Brain pericyte (primary cell): Measurements from ENCODE around the gene URM1.
"Not testable (repeated sequence)": the region's sequence is repeated elsewhere in the genome, so short reads cannot be mapped to it uniquely, and the experiment has no call there.

Experiments used
- DNase-seq: peaks from one replicate; pipeline ENCODE4 v3.0.0-alpha.2; 2012; ENCODE audit warnings: low read depth, low spot score

The URM1 gene

DNA sequence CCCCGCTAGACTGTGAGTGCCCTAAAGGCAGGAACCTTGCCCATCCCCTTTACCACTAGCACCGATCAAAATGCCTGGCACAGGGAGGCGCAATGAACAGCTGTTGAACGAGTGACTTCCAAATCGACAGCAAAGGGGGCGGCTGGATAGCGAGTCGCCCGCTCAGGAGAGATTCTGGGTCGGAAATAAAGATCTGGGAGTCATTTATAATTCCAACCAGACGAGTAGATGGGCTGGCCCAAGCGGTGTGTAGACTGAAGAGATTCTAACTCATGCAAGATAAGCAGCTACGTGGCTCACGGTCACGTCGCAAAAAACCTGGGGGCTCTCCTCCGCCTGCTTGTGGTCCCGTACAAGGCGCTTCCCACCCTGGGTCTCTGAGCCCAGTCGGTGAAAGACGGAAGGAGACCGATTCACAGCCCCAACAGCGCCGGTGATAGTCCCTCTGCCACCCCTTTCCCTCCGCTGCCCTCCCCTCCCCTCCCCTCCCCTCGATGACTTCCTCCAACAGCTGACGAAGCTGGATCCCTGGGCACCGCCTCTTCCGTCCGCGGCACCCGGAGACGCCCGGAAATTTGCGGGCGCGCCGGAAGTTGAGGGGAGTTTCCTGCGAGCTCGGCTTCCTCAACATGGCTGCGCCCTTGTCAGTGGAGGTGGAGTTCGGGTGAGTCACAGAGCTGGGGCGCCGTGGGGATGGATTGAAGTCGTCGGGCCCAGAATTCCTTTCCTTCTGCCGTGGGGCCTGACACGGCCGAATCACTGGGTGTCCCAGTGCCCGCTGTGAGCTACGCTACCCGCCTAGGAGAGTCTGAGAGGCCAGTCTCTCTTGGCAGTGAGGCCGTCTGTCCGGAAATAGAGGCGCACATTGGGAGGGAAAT lies at the start of gene URM1:
URM1 (plus strand) TSS at position 623 of the 878 bp plus-strand sequence; CDS start at position 630, 7 bp downstream.
- DNase-seq = peak; percentile 84

DNA sequence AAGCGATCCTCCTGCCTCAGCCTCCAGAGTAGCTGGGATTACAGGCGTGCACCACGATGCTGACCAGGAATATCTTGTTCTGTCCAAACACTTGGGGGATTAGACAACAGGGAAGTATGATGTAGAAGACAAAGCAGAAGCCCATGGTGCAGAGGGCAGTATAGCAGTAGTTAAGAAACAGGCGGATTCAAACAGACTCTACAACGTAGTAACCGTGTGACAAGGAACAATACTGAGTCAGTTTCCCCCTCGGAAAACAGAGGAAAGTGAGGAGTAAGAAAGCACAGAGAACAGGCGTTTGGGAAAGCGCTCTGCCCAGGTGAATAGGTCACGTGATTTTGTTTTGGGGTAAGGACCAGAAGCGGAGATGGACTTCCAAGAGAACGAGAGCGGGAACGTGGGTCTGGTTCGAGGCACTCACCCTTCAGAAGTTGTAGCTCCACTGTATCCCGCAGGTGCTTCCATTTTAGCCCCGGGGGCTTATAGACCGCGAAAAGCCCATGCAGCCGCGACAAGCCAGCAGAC lies 49.2 kb upstream of the URM1 start:
- no peak for DNase-seq

DNA sequence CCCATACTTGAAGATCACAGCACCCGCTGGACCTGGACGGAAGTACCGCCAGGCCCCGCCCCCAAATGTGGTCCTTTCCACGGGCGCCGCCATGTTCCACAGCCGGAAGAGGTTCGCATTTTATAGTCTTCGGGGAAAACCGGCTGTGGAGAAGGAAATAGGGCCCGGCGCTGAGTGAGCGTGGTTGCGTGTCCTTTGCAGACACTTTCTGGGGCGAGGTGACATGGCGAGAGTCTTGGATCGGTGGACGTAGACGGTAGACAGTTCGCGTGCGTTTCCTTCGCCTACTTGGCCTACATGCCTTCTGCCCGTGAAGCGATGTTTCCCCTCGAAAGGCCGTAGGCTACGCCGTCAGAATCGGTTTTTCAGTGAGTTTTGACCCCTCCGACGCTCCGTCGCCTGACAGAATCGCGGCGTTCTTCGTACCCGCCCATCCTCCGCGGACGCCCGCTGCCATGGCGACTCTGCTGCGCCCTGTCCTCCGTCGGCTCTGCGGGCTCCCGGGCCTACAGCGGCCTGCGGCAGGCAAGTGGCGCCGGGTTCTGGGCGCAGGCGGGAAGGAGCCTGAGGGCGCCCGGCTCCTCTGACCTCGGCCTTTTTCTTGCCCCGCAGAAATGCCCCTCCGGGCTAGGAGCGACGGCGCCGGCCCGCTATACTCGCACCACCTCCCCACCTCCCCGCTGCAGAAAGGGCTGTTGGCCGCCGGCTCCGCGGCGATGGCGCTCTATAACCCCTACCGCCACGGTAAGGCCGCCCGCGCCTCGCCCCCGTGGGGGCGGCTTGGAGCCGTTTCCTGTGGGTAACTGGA lies 48.6 kb upstream of the URM1 start, which contains the start of the genes COQ4 and TRUB2:
COQ4 (plus strand) TSS at position 436 of the 808 bp plus-strand sequence; CDS start at position 456, 20 bp downstream.
TRUB2 (minus strand) TSS at position 44 of the 808 bp plus-strand sequence; CDS start at position 5, 39 bp downstream.
- DNase-seq = peak; percentile 93

DNA sequence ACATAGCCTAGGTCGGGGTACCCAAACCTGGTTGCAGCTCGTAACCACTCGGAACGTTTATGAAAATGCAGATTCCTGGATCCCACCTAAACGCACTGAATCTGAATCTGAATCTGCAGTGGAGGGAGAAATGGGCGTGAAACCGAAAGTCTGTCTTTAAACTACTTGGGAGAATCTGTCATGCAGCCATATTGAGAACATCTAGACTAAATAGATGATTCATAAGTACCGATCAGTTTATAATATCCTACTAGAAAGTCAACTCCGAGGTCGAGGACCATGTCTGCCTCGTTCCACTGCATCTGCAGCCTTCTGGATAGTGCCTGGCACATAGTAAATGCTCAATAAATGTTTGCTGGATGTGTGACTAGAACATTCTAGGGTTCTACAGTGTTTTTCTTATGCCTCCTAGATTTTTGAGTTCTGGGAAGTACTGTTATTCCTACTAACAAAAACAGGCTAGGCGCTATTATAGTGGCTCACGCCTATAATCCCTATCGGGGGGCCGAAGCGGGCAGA lies 47.9 kb upstream of the URM1 start:
- no peak for DNase-seq

DNA sequence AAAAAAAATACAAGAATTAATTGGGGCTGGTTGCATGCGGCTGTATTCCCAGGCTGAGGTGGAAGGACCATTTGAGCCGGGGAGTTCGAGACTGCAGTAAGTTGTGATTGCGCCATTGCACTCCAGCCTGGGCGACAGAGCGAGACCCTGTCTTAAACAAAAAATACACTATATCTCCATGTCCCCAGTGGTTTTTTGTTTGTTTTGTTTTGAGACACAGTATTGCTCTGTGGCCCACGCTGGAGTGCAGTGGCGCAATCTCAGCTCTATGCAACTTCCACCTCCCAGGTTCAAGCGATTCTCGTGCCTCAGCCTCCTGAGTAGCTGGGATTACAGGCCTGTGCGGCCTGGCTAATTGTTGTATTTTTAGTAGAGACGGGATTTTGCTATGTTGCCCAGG lies 47.4 kb upstream of the URM1 start:
- DNase-seq = no peak

DNA sequence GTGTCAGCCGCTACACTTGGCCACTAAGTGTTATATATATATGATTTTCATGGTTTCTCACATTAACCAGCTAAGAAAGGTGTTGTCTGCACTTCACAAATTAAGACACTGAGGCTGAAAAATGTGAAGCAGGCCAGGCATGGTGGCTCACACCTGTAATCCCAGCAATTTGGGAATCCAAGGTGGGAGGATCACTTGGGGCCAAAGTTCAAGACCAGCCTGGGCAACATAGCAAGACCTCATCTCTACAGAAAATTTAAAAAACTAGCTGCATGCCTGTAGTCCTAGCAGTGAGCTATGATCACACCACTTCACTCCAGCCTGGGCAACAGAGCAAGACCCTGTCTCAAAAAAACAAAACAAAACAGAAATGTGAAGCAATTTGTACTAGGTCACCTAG lies 46.8 kb upstream of the URM1 start:
- no peak for DNase-seq

DNA sequence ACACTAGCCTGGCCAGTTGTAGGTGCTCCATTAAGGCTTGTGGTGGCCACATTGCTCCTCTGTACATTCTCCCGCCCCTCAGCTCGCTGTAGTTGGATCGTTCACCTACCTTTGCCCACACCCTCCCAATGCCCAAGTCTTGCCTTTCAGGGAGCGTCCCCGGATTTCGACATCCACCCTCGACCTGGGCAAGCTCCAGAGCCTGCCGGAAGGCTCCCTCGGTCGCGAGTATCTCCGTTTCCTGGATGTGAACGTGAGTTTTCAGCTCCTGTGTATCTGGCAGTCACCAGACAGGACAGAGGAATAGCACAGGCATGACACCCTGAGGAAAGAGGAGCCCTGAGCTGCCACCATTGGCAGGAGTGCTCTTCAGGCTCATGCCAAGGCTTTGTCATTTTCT lies 45.5 kb upstream of the URM1 start:
- DNase-seq = no peak

DNA sequence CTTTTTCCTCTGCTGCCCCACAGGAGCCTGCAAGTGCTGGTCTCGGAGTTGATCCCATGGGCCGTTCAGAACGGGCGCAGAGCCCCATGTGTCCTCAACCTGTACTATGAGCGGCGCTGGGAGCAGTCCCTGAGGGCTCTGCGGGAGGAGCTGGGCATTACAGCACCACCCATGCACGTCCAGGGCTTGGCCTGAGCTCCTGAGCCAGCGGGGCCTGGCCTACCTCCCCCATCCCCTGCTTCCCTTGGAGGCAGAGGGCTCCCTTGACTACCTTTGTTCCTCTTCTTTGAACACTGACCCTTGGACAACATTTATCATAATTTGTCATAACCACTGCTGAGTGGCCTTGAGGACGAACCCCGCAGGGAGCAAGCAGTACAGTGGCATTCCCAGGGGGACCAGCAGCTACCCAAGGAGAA lies 37.7 kb upstream of the URM1 start:
- DNase-seq = no peak

DNA sequence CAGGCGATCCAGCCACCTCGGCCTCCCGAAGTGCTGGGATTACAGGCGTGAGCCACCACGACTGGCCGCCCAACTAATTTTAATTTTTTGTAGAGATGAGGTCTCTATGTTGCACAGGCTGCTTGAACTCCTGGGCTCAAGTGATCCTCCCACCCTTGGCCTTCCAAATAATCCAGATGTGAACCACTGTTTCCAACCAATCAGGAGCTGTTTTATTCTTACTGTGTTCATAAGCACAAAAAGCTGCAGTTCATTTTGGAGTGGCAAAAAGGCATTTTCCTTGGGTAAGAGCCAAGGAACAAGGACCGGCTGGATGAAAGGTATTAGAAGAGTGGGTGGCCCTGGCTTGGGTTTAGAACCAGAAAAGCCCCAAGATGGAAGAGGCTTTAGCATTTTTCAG lies 36.0 kb upstream of the URM1 start:
- DNase-seq = no peak

DNA sequence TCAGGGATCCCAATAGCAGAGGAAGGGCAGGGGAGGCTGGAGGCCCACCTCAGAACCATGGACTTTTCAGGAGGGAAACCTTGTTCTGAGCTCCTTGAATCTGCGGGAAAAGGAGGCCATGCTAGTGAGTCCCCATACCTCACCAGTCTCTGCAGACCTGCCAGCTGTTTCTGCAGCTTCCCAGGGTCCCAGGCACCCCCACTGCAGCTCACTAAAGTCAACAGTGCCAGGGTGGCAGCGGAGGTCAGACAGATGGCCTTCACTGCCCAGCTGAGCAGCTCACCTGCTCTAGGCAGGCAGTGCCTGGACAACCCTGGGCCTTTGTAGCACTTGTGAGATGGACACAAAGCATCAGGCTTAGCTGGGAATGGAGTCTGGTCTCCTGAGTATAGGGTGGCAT lies 35.3 kb upstream of the URM1 start:
- no peak for DNase-seq

DNA sequence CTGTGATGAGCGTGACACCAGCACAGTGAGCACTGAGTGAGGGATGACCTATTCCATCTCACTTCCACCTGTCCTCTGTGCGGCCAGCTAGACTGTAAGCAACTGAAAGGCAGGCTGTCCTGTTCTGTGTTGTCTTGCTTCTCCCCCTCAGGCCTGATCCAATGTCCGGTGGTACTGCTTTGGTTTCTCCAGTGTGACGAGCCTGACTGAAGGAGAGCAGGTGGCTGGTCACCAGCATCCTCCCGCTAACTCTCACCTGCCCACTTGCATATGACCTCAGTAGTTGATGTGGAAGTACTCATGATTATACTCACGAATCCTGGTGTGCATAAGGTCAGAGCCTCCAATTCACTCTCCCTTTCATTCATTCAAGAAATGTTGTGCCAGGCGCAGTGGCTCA lies 33.2 kb upstream of the URM1 start:
- DNase-seq = no peak

DNA sequence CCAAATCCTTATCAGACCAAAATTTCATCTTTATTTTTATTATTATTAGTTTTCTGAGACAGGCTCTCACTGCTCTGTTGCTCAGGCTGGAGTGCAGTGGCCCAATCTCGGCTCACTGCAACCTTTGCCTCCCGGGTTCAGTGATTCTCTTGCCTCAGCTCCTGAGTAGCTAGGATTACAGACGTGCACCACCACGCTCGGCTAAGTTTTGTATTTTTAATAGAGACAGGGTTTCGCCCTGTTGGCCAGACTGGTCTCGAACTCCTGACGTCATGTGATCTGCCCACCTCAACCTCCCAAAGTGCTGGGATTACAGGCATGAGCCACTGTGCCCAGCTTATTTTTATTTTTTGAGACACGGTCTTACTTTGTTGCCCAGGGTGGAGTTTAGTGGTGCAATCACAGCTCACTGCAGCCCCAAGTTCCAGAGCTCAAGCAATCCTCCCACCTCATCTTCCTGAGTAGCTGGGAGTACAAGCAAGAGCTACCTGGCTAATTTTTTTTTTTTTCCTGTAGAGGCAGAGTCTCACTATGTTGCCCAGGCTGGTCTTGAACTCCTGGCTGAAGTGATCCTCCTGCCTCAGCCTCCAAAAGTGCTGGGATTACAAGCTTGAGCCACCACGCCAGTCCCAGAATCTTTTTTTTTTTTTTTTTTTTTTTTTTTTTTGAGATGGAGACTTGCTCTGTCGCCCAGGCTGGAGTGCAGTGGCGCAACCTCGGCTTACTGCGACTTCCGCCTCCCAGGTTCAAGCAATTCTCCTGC lies 32.1 kb upstream of the URM1 start:
- DNase-seq = not testable (repeated sequence)

DNA sequence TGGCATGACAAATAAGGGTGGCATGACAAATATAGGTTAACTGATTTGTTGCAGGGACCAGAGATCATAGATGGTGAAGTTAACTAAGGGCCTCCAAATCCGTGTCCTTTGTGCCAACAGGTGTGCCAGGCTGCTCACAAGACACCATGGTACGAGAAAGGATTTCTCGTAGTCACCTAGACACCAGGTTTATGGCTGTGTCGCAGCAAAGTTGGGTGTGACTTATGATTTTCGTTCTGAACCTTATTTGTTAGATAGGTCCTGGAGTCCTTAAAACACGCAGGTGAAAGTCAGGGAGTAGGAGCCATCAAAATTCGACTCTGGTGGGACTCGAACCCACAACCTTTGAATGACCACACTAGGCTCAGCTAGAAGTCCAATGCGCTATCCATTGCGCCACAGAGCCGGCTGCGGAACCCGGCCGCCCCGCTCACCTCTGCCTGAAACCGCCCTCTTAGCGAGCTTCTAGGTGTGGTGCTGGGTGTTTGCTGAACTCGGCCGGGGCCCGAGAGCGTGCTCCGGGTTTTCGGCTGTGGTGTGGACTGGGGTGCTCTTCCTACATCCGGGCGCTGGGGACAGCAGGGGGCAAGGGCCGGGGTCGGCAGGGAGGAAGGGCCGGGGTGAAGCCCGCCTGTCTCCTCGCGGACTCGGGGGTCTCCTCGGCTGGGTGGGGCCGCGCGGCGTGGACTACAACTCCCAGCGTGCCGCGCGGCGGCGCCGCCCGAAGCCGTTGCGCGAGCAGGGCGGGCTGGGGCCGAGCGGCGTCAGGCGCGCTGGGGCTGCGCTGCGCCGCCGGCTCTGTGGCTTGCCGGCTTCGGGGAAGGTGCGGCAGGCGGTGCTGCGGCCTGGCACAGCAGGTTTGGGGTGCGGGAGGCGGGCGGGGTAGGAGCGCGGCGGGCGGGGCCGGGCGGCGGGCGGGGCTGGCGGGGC lies 31.1 kb upstream of the URM1 start, which contains the start of gene SLC27A4:
SLC27A4 (plus strand) TSS at position 767 of the 930 bp plus-strand sequence. CDS start 2,606 bp downstream, outside the sequence.
- DNase-seq = no peak

DNA sequence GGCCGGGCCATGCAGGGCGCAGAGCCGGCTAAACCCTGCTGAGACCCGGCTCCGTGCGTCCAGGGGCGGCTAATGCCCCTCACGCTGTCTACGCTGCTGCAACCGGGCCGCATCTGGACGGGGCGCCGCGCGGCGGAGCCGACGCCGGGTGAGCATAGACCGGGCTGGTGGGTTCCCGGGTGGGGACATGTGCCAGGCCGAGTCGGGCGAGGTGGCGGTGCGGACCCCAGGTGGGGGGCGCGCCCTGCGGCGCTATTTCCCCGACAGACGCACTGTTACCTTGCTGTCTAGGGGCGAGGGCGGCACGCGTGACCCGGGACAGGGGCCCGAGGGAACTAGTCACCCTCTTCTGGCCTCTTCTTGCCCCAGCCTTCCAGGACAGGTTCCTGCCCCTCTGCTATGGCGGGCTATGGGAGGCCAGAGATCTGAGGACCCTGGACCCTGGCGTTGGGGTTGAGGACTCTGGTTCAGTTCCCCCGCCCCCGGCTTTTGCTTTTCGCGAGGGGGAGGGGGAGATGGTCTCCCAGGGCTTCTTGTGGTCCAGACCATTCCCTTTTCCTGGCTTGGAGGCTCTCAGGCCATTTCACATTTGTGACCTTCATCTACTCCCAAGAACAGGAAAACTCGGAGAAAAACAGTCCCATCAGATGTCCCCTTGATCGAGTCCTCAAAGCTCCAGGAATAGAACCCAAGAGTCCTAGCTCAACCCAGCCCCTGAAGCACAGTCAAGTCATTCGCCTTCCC lies 30.3 kb upstream of the URM1 start:
- DNase-seq = no peak

DNA sequence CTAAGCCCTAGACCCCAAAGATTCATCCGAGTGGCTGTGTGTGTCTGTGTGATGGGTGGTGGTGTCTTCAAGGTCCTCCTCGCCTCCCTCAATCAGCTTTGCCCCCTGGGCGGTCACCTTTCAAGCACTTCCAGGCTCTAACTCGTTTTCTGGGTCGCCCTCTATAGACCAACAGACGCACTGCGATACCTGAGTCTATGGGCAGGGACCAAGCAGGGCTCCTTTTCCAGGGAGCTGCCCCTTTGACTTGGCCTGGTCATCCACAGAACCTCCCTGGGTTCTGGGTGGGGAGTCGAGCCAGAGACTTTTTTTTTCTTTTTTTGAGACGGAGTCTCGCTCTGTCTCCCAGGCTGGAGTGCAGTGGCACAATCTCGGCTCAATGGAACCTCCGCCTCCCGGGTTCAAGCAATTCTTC lies 29.7 kb upstream of the URM1 start:
- DNase-seq = no peak

DNA sequence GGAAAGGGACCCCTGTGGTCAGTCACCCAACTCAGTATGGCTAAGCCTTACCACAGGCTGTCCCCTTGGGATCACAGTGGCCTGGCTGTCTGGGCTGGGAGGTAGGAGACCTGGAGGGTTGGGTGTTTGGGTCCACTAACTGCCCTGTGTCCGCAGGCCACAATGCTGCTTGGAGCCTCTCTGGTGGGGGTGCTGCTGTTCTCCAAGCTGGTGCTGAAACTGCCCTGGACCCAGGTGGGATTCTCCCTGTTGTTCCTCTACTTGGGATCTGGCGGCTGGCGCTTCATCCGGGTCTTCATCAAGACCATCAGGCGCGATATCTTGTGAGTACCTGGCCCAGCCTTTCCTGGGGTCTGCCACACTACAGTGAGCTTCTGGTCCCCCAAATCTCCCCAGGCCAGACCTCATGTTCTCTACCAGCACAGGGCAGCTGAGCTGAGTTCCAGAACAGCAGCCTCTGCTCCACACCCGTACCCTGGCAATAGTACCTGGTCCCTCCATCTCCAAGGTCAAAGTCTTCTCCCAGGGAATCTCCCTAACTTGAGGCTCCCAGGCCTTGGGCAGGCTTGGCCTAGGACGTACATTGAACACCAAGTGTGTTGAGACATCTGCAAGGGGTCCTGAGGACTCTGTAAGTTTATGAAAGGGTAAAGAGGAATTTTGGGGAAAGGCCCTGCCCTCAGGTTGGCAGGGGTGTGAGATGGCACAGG lies 28.0 kb upstream of the URM1 start:
- DNase-seq = no peak

DNA sequence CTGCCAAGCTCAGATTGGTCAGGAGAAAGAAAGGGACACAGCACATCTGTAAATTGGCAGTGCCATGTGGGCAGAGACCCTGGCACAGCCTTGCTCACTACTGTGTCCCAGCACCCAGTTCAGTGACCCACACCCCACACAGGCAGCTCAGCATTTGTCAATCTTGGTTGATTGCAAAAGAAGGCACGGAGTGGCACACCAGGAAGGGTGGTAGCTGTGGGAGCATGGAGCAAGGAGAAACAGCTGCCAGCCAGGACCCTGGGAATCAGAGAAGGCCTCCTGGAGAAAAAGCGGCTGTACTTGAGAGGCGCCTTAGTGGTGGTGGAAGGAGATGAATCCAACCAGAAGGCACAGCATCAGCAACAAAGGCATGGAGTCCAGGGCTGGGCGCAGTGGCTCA lies 27.3 kb upstream of the URM1 start:
- no peak for DNase-seq

DNA sequence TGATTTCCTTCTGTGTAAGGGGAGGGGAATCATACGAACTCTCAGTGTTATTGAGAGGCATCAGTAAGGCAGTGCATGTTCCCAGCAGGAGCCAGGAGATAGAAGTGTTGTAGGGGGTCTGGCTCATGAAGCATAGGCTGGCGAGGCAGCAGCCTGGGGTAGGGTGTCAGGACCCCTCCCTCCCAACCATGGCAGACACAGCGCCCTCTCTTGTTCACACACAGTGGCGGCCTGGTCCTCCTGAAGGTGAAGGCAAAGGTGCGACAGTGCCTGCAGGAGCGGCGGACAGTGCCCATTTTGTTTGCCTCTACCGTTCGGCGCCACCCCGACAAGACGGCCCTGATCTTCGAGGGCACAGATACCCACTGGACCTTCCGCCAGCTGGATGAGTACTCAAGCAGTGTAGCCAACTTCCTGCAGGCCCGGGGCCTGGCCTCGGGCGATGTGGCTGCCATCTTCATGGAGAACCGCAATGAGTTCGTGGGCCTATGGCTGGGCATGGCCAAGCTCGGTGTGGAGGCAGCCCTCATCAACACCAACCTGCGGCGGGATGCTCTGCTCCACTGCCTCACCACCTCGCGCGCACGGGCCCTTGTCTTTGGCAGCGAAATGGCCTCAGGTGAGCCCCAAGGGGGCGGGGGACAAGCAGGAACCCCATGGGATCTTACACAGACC lies 26.1 kb upstream of the URM1 start:
- DNase-seq = no peak
